ENCODE data around the gene NOP56.

GRCh38 chr20:2619961-2620595 is 32.4 kb upstream of the NOP56 start:
- TF ChIP-seq EZH2 (IDR thresholded peaks at IDR 0.05; ENCODE audit: insufficient read depth, poor library complexity, severe bottlenecking) (no peak), EZH2phosphoT487 (IDR thresholded peaks at IDR 0.05; ENCODE audit: insufficient read depth, low read depth) (no peak)

Data from GM23248 (cell line).